ENCODE data around the gene R3HCC1L.

R3HCC1L gene

DNA sequence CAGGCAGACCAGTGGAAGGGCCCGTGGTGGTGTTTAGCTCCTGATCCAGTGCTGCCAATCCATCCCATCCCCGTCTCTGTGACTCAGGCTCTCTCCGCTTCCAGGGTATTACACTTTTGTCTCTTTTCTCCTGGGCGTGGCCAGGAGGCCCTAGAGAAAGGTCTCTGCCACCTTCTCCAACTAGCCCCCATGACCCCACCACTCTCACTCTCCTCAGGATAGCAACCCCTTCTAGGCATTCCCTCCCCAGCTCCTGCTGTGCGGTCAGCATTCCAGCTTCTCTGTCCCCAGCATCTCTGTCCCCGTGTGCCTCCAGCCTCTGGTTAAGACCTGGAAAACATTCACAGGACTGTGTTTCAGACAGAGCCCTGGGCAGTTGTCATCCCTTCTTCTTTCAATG lies 36.2 kb upstream of the R3HCC1L start:
- Histone ChIP-seq H3K9me3 (ENCODE audit: control insufficient read depth, insufficient read depth, low read depth, low read length) (no peaks in the 10 kb centered on the region), H3K4me1 (ENCODE audit: control insufficient read depth, insufficient read depth, low read length) (peaks cover 8% of the 10 kb centered on the region), H3K4me3 (ENCODE audit: low read depth, low read length) (no peak overlapping the region), H3K27ac (ENCODE audit: extremely low read depth, low read depth, low read length) (no peak overlapping the region), H3K36me3 (ENCODE audit: control insufficient read depth in 2 of 2, insufficient read depth in 1 of 2, low read length in 2 of 2) (no peaks in the 10 kb centered on the region)
- TF ChIP-seq ZNF274 (IDR thresholded peaks at IDR 0.05; ENCODE audit: low read length) (no peak), ZNF274 (tag by site-specific recombination; IDR thresholded peaks at IDR 0.05; ENCODE audit: borderline replicate concordance) (no peak), ZBTB48 (tag by site-specific recombination; IDR thresholded peaks at IDR 0.05) (no peak), ZBTB21 (tag by site-specific recombination; IDR thresholded peaks at IDR 0.05) (no peak), ZNF302 (tag by site-specific recombination; IDR thresholded peaks at IDR 0.05; ENCODE audit: low read depth) (no peak), ZXDB (tag by site-specific recombination; IDR thresholded peaks at IDR 0.05) (no peak), ZNF341 (tag by site-specific recombination; IDR thresholded peaks at IDR 0.05; ENCODE audit: low read depth) (no peak), ZNF19 (tag by site-specific recombination; IDR thresholded peaks at IDR 0.05; ENCODE audit: low read depth) (no peak), ZSCAN18 (tag by site-specific recombination; IDR thresholded peaks at IDR 0.05) (no peak), ZNF416 (tag by site-specific recombination; IDR thresholded peaks at IDR 0.05) (no peak), ZBTB44 (tag by site-specific recombination; IDR thresholded peaks at IDR 0.05) (no peak), ZNF785 (tag by site-specific recombination; IDR thresholded peaks at IDR 0.05) (no peak), ZNF530 (tag by site-specific recombination; IDR thresholded peaks at IDR 0.05; ENCODE audit: low read depth) (no peak), ZNF174 (tag by site-specific recombination; IDR thresholded peaks at IDR 0.05) (no peak), ZNF610 (tag by site-specific recombination; IDR thresholded peaks at IDR 0.05; ENCODE audit: borderline replicate concordance) (no peak), ZNF518A (tag by site-specific recombination; conservative IDR thresholded peaks at IDR 0.05; ENCODE audit: low read depth) (no peak), PRDM10 (tag by site-specific recombination; IDR thresholded peaks at IDR 0.05) (no peak), ZEB2 (tag by site-specific recombination; IDR thresholded peaks at IDR 0.05) (no peak), ZNF555 (tag by site-specific recombination; conservative IDR thresholded peaks at IDR 0.05) (no peak)
- TF ChIP-seq, protein P1, sequence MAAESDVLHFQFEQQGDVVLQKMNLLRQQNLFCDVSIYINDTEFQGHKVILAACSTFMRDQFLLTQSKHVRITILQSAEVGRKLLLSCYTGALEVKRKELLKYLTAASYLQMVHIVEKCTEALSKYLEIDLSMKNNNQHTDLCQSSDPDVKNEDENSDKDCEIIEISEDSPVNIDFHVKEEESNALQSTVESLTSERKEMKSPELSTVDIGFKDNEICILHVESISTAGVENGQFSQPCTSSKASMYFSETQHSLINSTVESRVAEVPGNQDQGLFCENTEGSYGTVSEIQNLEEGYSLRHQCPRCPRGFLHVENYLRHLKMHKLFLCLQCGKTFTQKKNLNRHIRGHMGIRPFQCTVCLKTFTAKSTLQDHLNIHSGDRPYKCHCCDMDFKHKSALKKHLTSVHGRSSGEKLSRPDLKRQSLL (tag by site-specific recombination; IDR thresholded peaks at IDR 0.05), result no peak
- TF ChIP-seq, protein P2, sequence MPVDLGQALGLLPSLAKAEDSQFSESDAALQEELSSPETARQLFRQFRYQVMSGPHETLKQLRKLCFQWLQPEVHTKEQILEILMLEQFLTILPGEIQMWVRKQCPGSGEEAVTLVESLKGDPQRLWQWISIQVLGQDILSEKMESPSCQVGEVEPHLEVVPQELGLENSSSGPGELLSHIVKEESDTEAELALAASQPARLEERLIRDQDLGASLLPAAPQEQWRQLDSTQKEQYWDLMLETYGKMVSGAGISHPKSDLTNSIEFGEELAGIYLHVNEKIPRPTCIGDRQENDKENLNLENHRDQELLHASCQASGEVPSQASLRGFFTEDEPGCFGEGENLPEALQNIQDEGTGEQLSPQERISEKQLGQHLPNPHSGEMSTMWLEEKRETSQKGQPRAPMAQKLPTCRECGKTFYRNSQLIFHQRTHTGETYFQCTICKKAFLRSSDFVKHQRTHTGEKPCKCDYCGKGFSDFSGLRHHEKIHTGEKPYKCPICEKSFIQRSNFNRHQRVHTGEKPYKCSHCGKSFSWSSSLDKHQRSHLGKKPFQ (tag by site-specific recombination; IDR thresholded peaks at IDR 0.05), result no peak
- ChIA-PET POLR2A (no interaction called here), CTCF (interaction anchor here (1.0 kb wide), 1 partner anchor 183 kb away, joined by 3 read pairs; no protein-coding TSS in a partner anchor)

Data from HEK293 (cell line).